Activated T-cell treated with anti-CD3 and anti-CD28 coated beads, Interleukin-2, amount 50 U/mL, for 72 hours (primary cell): Measurements from ENCODE around the gene METTL9. TPM values are rescaled to one million over a fixed set of nuclear protein-coding genes. Genes with fewer than 3 reads are reported as not detected.

Source experiments
- ATAC-seq, 2 donors: fragments of 150-1000 bp; cut with Tn5 transposase; replicated peaks in 1 of 2; 2 replicates each; pipeline ENCODE4 v1.10.0; 2021; ENCODE audit warnings: moderate library complexity in 2 of 2, mild to moderate bottlenecking in 1 of 2
- DNase-seq, 2 donors: peaks; one replicate each; pipeline ENCODE4 v3.0.0; 2021 to 2022; ENCODE audit warnings: mixed read lengths in 1 of 2
- H3K27ac Mint-ChIP-seq: one replicate; pipeline ENCODE4 v1.8.0; 2022; ENCODE audit warnings: mild to moderate bottlenecking, moderate library complexity, mixed read lengths
- H3K27me3 Mint-ChIP-seq: one replicate; pipeline ENCODE4 v1.8.0; 2022; ENCODE audit warnings: low read depth, mixed read lengths
- H3K36me3 Mint-ChIP-seq, 2 donors: one replicate each; pipeline ENCODE4 v1.8.0; 2022; ENCODE audit warnings: mixed read lengths in 2 of 2, mild to moderate bottlenecking in 1 of 2; ENCODE audit not compliant: insufficient read depth in 2 of 2
- H3K4me1 Mint-ChIP-seq: one replicate; pipeline ENCODE4 v1.8.0; 2022; ENCODE audit warnings: low read depth, mixed read lengths
- H3K4me3 Mint-ChIP-seq, 2 donors: one replicate each; pipeline ENCODE4 v1.8.0; 2022; ENCODE audit warnings: mild to moderate bottlenecking in 2 of 2, mixed read lengths in 2 of 2, moderate library complexity in 2 of 2
- H3K9me3 Mint-ChIP-seq, 2 donors: one replicate each; pipeline ENCODE4 v1.8.0; 2022; ENCODE audit warnings: mixed read lengths in 2 of 2
- total RNA-seq, 2 donors: library from RNA; stranded (reverse); gene quantifications; one replicate each; pipeline ENCODE4 v1.2.3, GENCODE V29; 2022

Gene METTL9
- total RNA-seq, 2 donors from 2014 or later = 112 to 125 TPM

- Mint-ChIP-seq H3K36me3 (no peaks in the 10 kb centered on the region), H3K4me3 (no peak overlapping the region)
- no peak for ATAC-seq
These were observed 104.3 kb downstream of the METTL9 start for GRCh38 chr16:21703589-21704174.

GRCh38 chr16:21704266-21704665, 104.9 kb downstream of the METTL9 start:
- Mint-ChIP-seq H3K9me3 (no peaks in the 10 kb centered on the region), H3K36me3 (no peaks in the 10 kb centered on the region), H3K27ac (no peak overlapping the region), H3K4me1 (no peaks in the 10 kb centered on the region), H3K4me3 (no peak overlapping the region), H3K27me3 (no peaks in the 10 kb centered on the region)
- ATAC-seq (no peak), DNase-seq (no peak)

More at GRCh38 chr16:21703589-21704174, 104.3 kb downstream of the METTL9 start:
- DNase-seq = no peak
- H3K9me3 Mint-ChIP-seq = no peaks in the 10 kb centered on the region
- no peaks in the 10 kb centered on the region for H3K27me3 Mint-ChIP-seq
- no peak overlapping the region for H3K27ac Mint-ChIP-seq
- no peaks in the 10 kb centered on the region for H3K4me1 Mint-ChIP-seq

GRCh38 chr16:21704733-21705132, 105.4 kb downstream of the METTL9 start:
- H3K36me3 Mint-ChIP-seq = no peaks in the 10 kb centered on the region
- no peaks in the 10 kb centered on the region for H3K4me1 Mint-ChIP-seq
- H3K9me3 Mint-ChIP-seq = no peaks in the 10 kb centered on the region
- DNase-seq = no peak
- H3K4me3 Mint-ChIP-seq = no peak overlapping the region
- H3K27me3 Mint-ChIP-seq = no peaks in the 10 kb centered on the region
- no peak overlapping the region for H3K27ac Mint-ChIP-seq
- no peak for ATAC-seq

Other genes starting within 250 kb of the METTL9 start
- under 1 TPM; 0.26 to 0.28 TPM for gene IGSF6, start 53.0 kb downstream of the METTL9 start, total RNA-seq
- gene OTOA, start 64.4 kb downstream of the METTL9 start, total RNA-seq = under 1 TPM; 0.43 to 0.58 TPM